Caki2 (cell line): Measurements from ENCODE around the gene NTM. TPM values are rescaled to one million over a fixed set of nuclear protein-coding genes. Genes with fewer than 3 reads are reported as not detected.
"Not testable (repeated sequence)": the region's sequence is repeated elsewhere in the genome, so short reads cannot be mapped to it uniquely, and the experiment has no call there.

Experiments used
- DNase-seq: peaks from one replicate; pipeline ENCODE4 v3.0.0-alpha.2; 2015; ENCODE audit warnings: low read depth
- in situ Hi-C: cut with HindIII; loops from 2 replicates; pipeline ENCODE4 v1.10.0; 2016; ENCODE audit warnings: low sequenced_read_pairs, low pct_unique_long_range_greater_than_20kb, mixed read lengths
- total RNA-seq: library from RNA; depleted of rRNA; stranded (reverse); fragments of >200 nt; shearing (Covaris generic); gene quantifications from 2 replicates; pipeline ENCODE4 v1.2.3, GENCODE V29; 2014; ENCODE audit warnings: low replicate concordance

Gene NTM
- total RNA-seq, 1 experiment from 2014 or later, result not detected

- in situ Hi-C loops, result no loop called here
- DNase-seq, result peak; percentile 9
Observed at GRCh38 chr11:132064987-132065620, 694.7 kb downstream of the NTM start.

- in situ Hi-C loops, result no loop called here
- no peak for DNase-seq
Observed at GRCh38 chr11:132068556-132068955, 698.1 kb downstream of the NTM start.

DNA sequence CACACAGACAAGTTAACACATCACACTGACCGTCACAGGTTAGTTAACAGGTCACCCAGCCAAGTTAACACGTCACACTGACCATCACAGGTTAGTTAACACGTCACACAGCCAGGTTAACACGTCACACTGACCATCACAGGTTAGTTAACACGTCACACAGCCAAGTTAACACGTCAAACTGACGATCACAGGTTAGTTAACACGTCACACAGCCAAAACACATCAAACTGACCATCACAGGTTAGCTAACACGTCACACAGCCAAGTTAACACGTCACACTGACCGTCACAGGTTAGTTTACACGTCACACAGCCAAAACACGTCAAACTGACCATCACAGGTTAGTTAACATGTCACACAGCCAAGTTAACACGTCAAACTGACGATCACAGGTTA is 699.2 kb downstream of the NTM start:
- in situ Hi-C loops, DNase-seq: not testable (repeated sequence)

DNA sequence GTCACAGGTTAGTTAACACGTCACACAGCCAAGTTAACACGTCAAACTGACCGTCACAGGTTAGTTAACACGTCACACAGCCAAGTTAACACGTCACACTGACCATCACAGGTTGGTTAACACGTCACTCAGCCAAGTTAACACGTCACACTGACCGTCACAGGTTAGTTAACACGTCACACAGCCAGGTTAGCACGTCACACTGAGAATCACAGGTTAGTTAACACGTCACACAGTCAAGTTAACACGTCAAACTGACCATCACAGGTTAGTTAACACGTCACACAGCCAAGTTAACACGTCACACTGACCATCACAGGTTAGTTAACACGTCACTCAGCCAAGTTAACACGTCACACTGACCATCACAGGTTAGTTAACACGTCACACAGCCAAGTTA is 700.5 kb downstream of the NTM start:
- DNase-seq, in situ Hi-C loops: not testable (repeated sequence)

- no peak for DNase-seq
- in situ Hi-C loops, result no loop called here
Observed at GRCh38 chr11:132072044-132072857, 701.8 kb downstream of the NTM start.

DNA sequence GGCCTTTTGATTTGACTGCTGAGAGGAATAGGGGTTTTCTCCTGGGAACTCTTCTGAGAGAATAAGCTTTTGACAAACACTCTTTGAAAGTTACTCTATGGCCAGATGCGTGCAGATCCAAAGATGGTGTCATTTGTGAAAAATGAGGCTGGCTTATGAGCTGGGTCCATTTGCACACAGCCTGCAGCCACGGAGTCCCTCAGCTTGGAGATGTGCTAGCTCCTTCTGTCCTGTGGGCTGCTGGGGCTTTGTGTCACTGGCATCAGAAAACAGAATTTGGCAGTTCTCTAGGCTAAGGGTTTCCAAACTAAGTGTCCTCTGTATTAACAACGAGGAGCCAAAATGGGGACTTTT is 702.4 kb downstream of the NTM start:
- DNase-seq, result no peak
- in situ Hi-C loops, result no loop called here

DNA sequence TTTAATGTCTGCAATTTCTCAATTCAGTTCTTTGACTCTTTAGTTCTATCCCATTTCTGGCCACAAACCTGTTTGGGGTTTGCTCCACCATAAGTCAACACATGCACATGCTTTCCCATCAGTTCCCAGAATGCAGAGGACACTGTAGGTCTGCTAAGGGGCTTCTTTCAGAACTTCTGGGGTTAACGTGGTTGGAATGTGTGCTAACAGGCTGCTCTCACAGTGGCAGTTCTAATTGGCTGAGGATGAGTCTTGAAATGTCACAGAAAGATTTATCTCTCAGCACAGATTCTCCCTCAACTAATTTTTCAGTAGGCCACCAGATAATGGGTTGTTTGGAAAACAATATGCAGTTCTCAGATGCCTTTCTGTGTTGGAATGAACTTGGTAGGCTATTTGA is 703.4 kb downstream of the NTM start:
- in situ Hi-C loops, result no loop called here
- DNase-seq, result no peak

- DNase-seq, result no peak
- in situ Hi-C loops, result no loop called here
Observed at GRCh38 chr11:132075447-132075846, 705.0 kb downstream of the NTM start.

DNA sequence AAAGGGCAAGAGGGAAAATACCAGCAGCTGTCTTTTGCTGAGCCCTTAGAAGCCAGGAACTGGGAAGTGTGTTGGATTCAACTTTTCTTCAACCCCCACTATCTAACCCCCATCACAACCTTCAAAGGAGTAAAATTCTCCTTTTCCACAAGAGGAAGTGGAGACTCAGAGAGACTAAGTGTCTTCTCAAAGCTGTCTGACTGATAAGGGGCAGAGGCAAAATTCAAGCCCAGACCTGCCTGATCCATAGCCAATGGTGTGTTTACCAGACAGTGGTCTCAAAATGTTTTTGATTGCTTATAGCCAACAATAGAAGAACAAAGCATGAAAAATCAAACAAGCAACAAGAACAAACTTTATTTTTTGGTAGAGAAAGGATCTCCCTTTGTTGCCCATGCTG is 707.0 kb downstream of the NTM start:
- no peak for DNase-seq
- in situ Hi-C loops, result no loop called here

DNA sequence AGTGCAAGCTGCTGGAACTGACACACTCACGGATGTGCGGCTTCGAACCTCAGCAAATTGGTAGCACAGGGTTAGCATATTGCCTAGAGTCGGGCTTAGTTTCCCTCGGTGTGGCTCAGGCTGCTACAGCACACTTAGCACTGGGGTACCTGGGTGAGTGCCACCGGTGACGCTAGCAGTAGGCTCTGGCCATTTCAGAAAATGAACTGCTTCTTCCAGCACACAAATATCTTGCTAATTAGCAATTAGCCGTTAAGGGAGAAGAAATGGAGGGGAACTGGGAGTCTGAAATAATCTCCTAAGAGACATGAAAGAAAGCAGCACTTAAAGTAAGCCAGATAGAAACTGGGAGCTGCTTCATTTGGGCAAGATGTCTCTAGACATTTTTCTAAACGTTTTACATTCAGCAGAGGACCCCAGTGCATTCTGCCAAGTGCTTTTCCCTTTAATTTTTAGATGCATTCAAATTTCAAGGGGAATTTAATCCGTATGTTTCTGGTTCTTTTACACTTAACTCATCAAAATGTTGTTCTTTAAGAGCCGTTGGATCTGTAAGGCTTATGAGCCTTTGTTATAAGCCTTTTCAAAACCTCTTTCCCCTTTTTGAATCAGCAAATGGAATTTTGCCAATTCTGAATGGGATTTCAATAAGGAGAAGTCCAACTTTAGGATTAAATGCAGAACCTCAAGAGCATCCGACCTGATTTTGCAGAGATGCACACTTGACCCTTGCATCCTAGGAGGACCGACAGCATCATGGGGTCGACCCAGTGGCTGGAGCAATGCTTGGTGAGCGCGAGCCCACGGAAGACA is 708.1 kb downstream of the NTM start:
- no peak for DNase-seq
- in situ Hi-C loops, result no loop called here

- no peak for DNase-seq
- in situ Hi-C loops, result no loop called here
Observed at GRCh38 chr11:132080127-132080526, 709.7 kb downstream of the NTM start.

DNA sequence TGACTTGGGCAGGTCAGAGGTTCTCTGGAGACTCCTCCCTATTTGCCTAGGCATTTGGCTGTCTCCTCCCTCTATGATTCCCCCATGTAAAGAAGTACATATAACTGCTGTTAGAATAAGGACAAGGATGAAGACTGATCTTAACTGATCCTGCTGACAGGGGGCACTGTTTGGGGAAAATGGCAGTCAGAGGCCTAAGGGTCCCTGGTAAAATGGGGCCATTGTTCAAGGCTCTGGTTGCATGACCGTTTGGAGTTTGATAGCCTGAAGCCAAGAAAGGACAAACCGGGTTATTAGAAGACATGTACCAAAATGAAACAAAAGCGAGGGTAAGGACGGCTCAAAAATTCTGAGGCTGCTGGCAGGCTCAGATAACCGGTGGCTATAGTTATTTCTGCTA is 712.2 kb downstream of the NTM start:
- in situ Hi-C loops, result no loop called here
- DNase-seq, result no peak

DNA sequence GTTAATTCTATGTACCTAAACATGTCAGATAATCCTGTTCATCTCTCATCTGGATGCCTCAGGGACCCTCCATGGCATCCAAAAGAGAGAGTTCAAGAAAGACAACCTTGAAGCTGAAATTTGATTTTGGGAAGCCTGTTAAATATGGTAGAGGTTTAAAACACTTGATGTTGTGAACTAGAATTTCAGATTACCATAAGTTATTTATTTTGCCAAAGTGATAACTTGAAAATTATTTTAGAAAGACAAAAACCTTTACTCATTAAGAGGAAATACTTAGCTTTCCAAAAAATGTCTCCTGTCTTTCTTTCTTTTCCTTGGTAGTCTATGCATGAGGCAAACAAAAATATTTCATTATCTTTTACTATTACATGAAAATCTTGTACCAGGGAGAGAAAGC is 714.0 kb downstream of the NTM start:
- no peak for DNase-seq
- in situ Hi-C loops, result no loop called here

- in situ Hi-C loops, result no loop called here
- DNase-seq, result no peak
Observed at GRCh38 chr11:132087148-132087547, 716.7 kb downstream of the NTM start.

GRCh38 chr11:132088551-132088950 is 718.1 kb downstream of the NTM start:
- no peak for DNase-seq
- in situ Hi-C loops, result no loop called here

DNA sequence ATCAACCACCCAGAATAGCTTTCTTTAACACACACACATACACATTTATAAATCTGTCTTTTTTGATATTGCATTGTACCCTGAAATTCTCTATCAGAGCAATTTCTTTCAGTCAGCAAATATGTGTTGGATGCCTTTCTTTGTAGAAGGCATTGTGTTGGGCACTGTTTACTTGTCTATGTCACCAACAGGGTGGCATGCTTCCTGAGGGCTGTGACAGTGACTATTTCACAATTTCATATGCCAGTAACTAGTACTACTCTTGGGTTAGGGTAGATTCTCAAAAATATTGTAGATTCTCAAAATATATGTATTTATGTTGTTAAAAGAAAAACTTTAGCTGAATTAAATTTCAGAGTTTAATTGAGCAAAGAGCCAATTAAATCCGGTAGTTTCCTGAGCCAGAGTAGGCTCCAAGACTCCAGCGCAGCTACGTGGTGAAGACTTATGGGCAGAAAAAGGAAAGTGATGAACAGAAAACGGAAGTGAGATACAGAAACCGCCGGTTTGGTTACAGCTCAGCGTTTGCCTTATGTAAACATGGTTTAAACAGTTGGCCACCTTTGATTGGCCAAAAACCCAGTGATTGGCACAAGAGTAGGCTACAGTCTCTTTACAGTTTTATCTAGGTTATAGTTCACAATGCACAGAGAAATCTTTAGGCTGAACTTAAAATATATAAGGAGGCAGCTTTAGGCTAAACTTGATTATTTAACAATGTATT is 723.3 kb downstream of the NTM start:
- no peak for DNase-seq
- in situ Hi-C loops, result no loop called here

DNA sequence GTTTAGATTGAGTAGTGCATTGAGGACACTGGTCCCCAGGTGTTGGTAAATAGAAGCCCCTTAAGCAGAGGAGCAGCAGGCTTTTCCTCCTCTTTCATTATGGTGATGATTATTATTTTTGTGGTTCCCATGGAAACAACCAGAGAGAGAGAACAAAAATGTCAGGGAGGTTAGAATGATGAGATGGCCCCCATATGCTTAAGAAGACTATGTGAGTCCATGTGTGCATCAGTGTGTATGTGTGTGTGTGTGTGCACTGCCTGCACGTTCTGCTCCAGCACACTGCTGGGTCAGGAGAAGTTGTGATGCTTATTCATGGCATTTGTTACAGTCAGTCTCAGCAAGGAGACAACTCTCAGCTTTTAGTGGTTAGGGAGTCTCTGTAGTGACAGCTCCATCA is 724.2 kb downstream of the NTM start:
- no peak for DNase-seq
- in situ Hi-C loops, result no loop called here

- in situ Hi-C loops, result no loop called here
- DNase-seq, result no peak
Observed at GRCh38 chr11:132095230-132096131, 725.1 kb downstream of the NTM start.
